ENCODE results near the gene ZRANB1.
"Not testable (repeated sequence)": the region's sequence is repeated elsewhere in the genome, so short reads cannot be mapped to it uniquely, and the experiment has no call there.

Gene ZRANB1

GRCh38 chr10:124909563-124909962 lies 32.4 kb upstream of the ZRANB1 start:
- no peaks in the 10 kb centered on the region for H3K27me3 ChIP-seq (ENCODE audit: control insufficient read depth in 5 of 5, insufficient read depth in 4 of 5, low read length in 5 of 5)
- H3K9me3 ChIP-seq (ENCODE audit: control insufficient read depth in 5 of 5, low read length in 5 of 5) = no peaks in the 10 kb centered on the region
- H3K9ac ChIP-seq (ENCODE audit: low read length in 5 of 5) = no peak overlapping the region
- peaks cover 0 to 20% (median 18%) of the 10 kb centered on the region in 5 donors for H3K4me1 ChIP-seq (ENCODE audit: control insufficient read depth in 5 of 5, insufficient read depth in 5 of 5, low read length in 5 of 5)
- H3K27ac ChIP-seq (ENCODE audit: low read depth, low read length) = no peak overlapping the region
- no peak overlapping the region for H3K4me3 ChIP-seq (ENCODE audit: low read depth in 1 of 5, low read length in 5 of 5)
- no peaks in the 10 kb centered on the region for H3K36me3 ChIP-seq (ENCODE audit: control insufficient read depth in 5 of 5, insufficient read depth in 5 of 5, low read length in 5 of 5)

DNA sequence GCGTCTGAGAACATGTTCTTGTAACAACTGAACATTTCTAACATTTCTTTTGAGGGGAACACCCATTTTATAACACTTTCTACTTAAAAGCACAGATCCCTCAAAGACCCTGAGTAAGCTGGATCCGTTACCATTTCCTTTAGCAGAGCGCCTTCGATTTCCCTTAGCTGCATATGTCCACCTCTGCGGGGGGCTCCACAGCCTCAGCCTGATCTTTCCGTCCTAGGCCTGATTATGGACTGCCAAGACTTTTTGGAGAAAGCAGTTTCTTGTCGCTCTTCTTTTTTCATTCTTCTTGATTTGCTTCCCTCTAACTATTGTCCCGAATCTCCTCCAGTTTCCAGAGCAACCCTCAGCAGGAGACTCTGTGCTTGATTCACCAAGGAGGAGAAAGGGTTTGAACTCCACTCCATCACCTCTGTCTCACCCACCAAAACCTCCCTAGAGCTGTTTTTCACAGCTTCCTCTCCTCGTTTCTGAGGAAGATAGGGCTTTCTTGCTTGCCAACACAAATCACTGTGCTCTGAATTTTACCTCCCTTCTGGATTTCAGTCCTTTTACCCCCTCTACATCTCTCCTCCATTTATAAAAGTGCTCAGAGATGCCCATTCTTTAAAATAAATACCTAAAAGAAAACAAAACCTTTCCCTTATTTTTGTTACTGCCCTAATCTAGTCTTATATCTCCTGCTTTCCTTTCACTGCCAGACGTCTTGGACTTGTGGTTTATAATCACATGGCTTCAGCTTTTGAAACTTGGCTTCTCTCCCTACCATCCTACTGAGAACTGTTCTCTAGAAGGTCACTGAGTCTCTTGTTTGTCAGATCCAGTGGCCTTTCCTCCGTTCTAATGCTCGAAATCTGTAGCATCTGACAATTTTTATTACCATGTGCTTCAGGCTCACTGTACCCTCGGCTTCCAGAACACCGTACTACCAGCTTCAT lies 30.5 kb upstream of the ZRANB1 start:
- Histone ChIP-seq H3K4me3 (ENCODE audit: low read depth in 1 of 5, low read length in 5 of 5) (peak overlapping the region in 2 of 5 donors; percentile 37 to 44), H3K9ac (ENCODE audit: low read length in 5 of 5) (peak overlapping the region in 3 of 5 donors; percentile 16 to 65 (median 56)), H3K9me3 (ENCODE audit: control insufficient read depth in 5 of 5, low read length in 5 of 5) (no peaks in the 10 kb centered on the region), H3K27me3 (ENCODE audit: control insufficient read depth in 5 of 5, insufficient read depth in 4 of 5, low read length in 5 of 5) (no peaks in the 10 kb centered on the region), H3K4me1 (ENCODE audit: control insufficient read depth in 5 of 5, insufficient read depth in 5 of 5, low read length in 5 of 5) (peaks cover 2 to 26% (median 23%) of the 10 kb centered on the region in 5 donors), H3K36me3 (ENCODE audit: control insufficient read depth in 5 of 5, insufficient read depth in 5 of 5, low read length in 5 of 5) (no peaks in the 10 kb centered on the region), H3K27ac (ENCODE audit: low read depth, low read length) (peak overlapping the region; percentile 43)

- peaks cover 2 to 26% (median 23%) of the 10 kb centered on the region in 5 donors for H3K4me1 ChIP-seq (ENCODE audit: control insufficient read depth in 5 of 5, insufficient read depth in 5 of 5, low read length in 5 of 5)
- H3K27ac ChIP-seq (ENCODE audit: low read depth, low read length) = peak overlapping the region; percentile 43
- H3K4me3 ChIP-seq (ENCODE audit: low read depth in 1 of 5, low read length in 5 of 5) = peak overlapping the region in 2 of 5 donors; percentile 37 to 44
- H3K9ac ChIP-seq (ENCODE audit: low read length in 5 of 5) = peak overlapping the region in 3 of 5 donors; percentile 4 to 65 (median 56)
- no peaks in the 10 kb centered on the region for H3K36me3 ChIP-seq (ENCODE audit: control insufficient read depth in 5 of 5, insufficient read depth in 5 of 5, low read length in 5 of 5)
- no peaks in the 10 kb centered on the region for H3K9me3 ChIP-seq (ENCODE audit: control insufficient read depth in 5 of 5, low read length in 5 of 5)
- no peaks in the 10 kb centered on the region for H3K27me3 ChIP-seq (ENCODE audit: control insufficient read depth in 5 of 5, insufficient read depth in 4 of 5, low read length in 5 of 5)
Observed at GRCh38 chr10:124912101-124912886, 29.6 kb upstream of the ZRANB1 start.

GRCh38 chr10:124913167-124913566 lies 28.8 kb upstream of the ZRANB1 start:
- Histone ChIP-seq H3K9me3 (ENCODE audit: control insufficient read depth in 5 of 5, low read length in 5 of 5) (no peaks in the 10 kb centered on the region), H3K4me1 (ENCODE audit: control insufficient read depth in 5 of 5, insufficient read depth in 5 of 5, low read length in 5 of 5) (peaks cover 2 to 33% (median 29%) of the 10 kb centered on the region in 5 donors), H3K27ac (ENCODE audit: low read depth, low read length) (no peak overlapping the region), H3K9ac (ENCODE audit: low read length in 5 of 5) (no peak overlapping the region), H3K36me3 (ENCODE audit: control insufficient read depth in 5 of 5, insufficient read depth in 5 of 5, low read length in 5 of 5) (no peaks in the 10 kb centered on the region), H3K27me3 (ENCODE audit: control insufficient read depth in 5 of 5, insufficient read depth in 4 of 5, low read length in 5 of 5) (no peaks in the 10 kb centered on the region), H3K4me3 (ENCODE audit: low read depth in 1 of 5, low read length in 5 of 5) (no peak overlapping the region)

DNA sequence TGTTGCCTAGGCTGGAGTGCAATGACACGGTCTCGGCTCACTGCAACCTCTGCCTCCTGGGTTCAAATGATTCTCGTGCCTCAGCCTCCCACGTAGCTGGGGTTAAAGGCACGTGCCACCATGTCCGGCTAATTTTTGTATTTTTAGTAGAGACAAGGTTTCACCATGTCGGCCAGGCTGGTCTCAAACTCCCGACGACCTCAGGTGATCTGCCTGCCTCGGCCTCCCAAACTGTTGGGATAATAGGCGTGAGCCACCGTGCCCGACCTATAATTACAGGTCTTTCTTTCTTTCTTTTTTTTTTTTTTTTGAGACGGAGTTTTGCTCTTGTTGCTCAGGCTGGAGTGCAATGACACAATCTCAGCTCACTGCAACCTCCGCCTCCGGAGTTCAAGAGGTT lies 27.5 kb upstream of the ZRANB1 start:
- not testable (repeated sequence) for H3K4me3 ChIP-seq (ENCODE audit: low read depth in 1 of 5, low read length in 5 of 5); H3K27ac ChIP-seq (ENCODE audit: low read depth, low read length); H3K9ac ChIP-seq (ENCODE audit: low read length in 5 of 5); H3K9me3 ChIP-seq (ENCODE audit: control insufficient read depth in 5 of 5, low read length in 5 of 5); H3K36me3 ChIP-seq (ENCODE audit: control insufficient read depth in 5 of 5, insufficient read depth in 5 of 5, low read length in 5 of 5); H3K27me3 ChIP-seq (ENCODE audit: control insufficient read depth in 5 of 5, insufficient read depth in 4 of 5, low read length in 5 of 5)
- H3K4me1 ChIP-seq (ENCODE audit: control insufficient read depth in 5 of 5, insufficient read depth in 5 of 5, low read length in 5 of 5) = peaks cover 2 to 43% (median 41%) of the 10 kb centered on the region in 5 donors

DNA sequence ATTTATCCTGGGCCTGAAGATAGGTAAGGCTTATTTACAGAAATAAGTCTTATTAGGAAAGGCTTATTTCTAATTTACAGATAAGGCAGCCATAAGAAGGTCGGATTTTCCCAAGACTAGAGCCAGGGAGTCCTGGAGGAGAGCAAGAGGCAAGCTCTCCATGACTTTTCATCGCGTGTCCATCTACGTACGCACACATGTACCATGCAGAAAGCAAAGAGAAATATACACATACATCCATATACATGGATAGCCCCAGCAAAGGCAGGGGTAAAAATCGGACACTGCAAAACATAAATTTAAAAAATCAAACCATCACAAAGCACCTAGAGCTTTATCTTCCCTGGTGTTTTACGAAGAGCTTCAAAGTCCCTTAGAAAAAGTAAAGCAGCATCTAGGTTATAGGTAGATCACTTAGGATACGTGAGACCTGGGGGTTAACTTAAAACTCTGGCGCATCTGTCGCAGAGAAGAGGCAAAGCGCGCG lies 25.8 kb upstream of the ZRANB1 start:
- peak overlapping the region; percentile 42 to 97 (median 96) for H3K9ac ChIP-seq (ENCODE audit: low read length in 5 of 5)
- H3K9me3 ChIP-seq (ENCODE audit: control insufficient read depth in 5 of 5, low read length in 5 of 5) = no peaks in the 10 kb centered on the region
- peak overlapping the region; percentile 75 for H3K27ac ChIP-seq (ENCODE audit: low read depth, low read length)
- peak overlapping the region; percentile 72 to 92 (median 82) for H3K4me3 ChIP-seq (ENCODE audit: low read depth in 1 of 5, low read length in 5 of 5)
- H3K36me3 ChIP-seq (ENCODE audit: control insufficient read depth in 5 of 5, insufficient read depth in 5 of 5, low read length in 5 of 5) = no peaks in the 10 kb centered on the region
- H3K4me1 ChIP-seq (ENCODE audit: control insufficient read depth in 5 of 5, insufficient read depth in 5 of 5, low read length in 5 of 5) = peaks cover 2 to 49% (median 45%) of the 10 kb centered on the region in 5 donors
- no peaks in the 10 kb centered on the region for H3K27me3 ChIP-seq (ENCODE audit: control insufficient read depth in 5 of 5, insufficient read depth in 4 of 5, low read length in 5 of 5)

GRCh38 chr10:124916585-124917427 lies 25.1 kb upstream of the ZRANB1 start:
- Histone ChIP-seq H3K27me3 (ENCODE audit: control insufficient read depth in 5 of 5, insufficient read depth in 4 of 5, low read length in 5 of 5) (no peaks in the 10 kb centered on the region), H3K4me1 (ENCODE audit: control insufficient read depth in 5 of 5, insufficient read depth in 5 of 5, low read length in 5 of 5) (peaks cover 2 to 45% (median 39%) of the 10 kb centered on the region in 5 donors), H3K9ac (ENCODE audit: low read length in 5 of 5) (peak overlapping the region; percentile 42 to 97 (median 96)), H3K36me3 (ENCODE audit: control insufficient read depth in 5 of 5, insufficient read depth in 5 of 5, low read length in 5 of 5) (no peaks in the 10 kb centered on the region), H3K9me3 (ENCODE audit: control insufficient read depth in 5 of 5, low read length in 5 of 5) (no peaks in the 10 kb centered on the region), H3K4me3 (ENCODE audit: low read depth in 1 of 5, low read length in 5 of 5) (peak overlapping the region; percentile 72 to 95 (median 89)), H3K27ac (ENCODE audit: low read depth, low read length) (peak overlapping the region; percentile 99)

DNA sequence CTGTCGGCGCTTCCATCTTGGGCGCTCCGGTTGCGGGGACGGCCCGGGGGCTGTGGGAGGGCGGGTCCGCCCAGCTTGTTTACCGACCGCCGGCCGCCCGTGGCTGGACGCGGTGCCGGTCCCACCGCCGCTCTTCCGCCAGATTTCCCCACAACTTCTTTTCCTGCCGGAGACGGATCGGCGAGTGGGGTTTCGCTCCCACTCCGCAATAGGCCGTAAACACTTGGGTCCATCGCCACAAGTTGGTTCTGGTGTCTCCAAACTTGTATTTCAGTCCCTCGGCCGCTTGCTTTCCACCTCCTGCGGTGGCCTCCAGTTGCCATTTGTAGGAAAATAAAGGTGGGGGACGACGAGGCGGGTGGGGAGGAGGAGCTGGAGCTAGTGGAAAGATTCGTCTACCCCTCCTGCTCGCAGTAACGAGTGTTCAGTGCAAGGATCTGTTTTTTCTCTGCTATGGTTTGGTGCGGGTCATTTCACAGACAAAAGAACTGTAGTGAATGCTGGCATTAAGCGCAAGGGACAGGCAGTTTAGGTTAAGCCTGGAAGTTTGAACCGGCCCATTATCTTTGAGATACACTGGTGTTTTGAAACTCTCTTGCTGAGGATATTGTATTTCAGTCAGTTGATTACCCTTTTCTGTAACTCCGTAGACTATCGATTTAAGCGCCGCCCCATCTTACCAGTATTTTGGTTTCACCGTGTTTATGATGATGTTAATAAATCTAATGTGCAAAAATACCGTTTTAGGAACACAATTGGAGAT lies 24.3 kb upstream of the ZRANB1 start:
- Histone ChIP-seq H3K4me1 (ENCODE audit: control insufficient read depth in 5 of 5, insufficient read depth in 5 of 5, low read length in 5 of 5) (peaks cover 2 to 37% (median 31%) of the 10 kb centered on the region in 5 donors), H3K4me3 (ENCODE audit: low read depth in 1 of 5, low read length in 5 of 5) (peak overlapping the region; percentile 72 to 96 (median 93)), H3K9ac (ENCODE audit: low read length in 5 of 5) (peak overlapping the region; percentile 79 to 98 (median 93)), H3K27ac (ENCODE audit: low read depth, low read length) (peak overlapping the region; percentile 99), H3K36me3 (ENCODE audit: control insufficient read depth in 5 of 5, insufficient read depth in 5 of 5, low read length in 5 of 5) (no peaks in the 10 kb centered on the region), H3K9me3 (ENCODE audit: control insufficient read depth in 5 of 5, low read length in 5 of 5) (no peaks in the 10 kb centered on the region), H3K27me3 (ENCODE audit: control insufficient read depth in 5 of 5, insufficient read depth in 4 of 5, low read length in 5 of 5) (no peaks in the 10 kb centered on the region)
